Measurements from ENCODE around the gene TPP1. TPM values are rescaled to one million over a fixed set of nuclear protein-coding genes. Genes with fewer than 3 reads are reported as not detected.

The TPP1 gene
- total RNA-seq, 1 experiment from 2014 or later: 71.5 TPM

GRCh38 chr11:6566704-6567370 lies 52.4 kb downstream of the TPP1 start:
- TF ChIP-seq CTCF (IDR thresholded peaks at IDR 0.05; ENCODE audit: unreplicated experiment): no peak
- Mint-ChIP-seq H3K36me3 (ENCODE audit: insufficient read depth, unreplicated experiment) (peaks cover 21% of the 10 kb centered on the region), H3K4me3 (ENCODE audit: low read depth, unreplicated experiment) (no peak overlapping the region), H3K27me3 (ENCODE audit: unreplicated experiment) (no peaks in the 10 kb centered on the region), H3K4me1 (ENCODE audit: low read depth, unreplicated experiment) (no peaks in the 10 kb centered on the region), H3K9me3 (ENCODE audit: low read depth, unreplicated experiment) (no peaks in the 10 kb centered on the region), H3K27ac (ENCODE audit: unreplicated experiment) (no peak overlapping the region)
- CTCF ChIA-PET: no interaction called here
- BruUV-seq (replicated peaks): no TSS peak
- intact Hi-C loops (cut with micrococcal nuclease; ENCODE audit: unreplicated experiment): no loop called here
- DNase-seq: no peak

GRCh38 chr11:6565988-6566703 lies 53.1 kb downstream of the TPP1 start:
- intact Hi-C loops (cut with micrococcal nuclease; ENCODE audit: unreplicated experiment): no loop called here

GRCh38 chr11:6565325-6565724 lies 53.9 kb downstream of the TPP1 start:
- intact Hi-C loops (cut with micrococcal nuclease; ENCODE audit: unreplicated experiment): no loop called here
- Mint-ChIP-seq H3K27me3 (ENCODE audit: unreplicated experiment) (no peaks in the 10 kb centered on the region), H3K27ac (ENCODE audit: unreplicated experiment) (no peak overlapping the region), H3K9me3 (ENCODE audit: low read depth, unreplicated experiment) (no peaks in the 10 kb centered on the region), H3K36me3 (ENCODE audit: insufficient read depth, unreplicated experiment) (peaks cover 15% of the 10 kb centered on the region), H3K4me3 (ENCODE audit: low read depth, unreplicated experiment) (no peak overlapping the region), H3K4me1 (ENCODE audit: low read depth, unreplicated experiment) (no peaks in the 10 kb centered on the region)
- BruUV-seq (replicated peaks): no TSS peak
- DNase-seq: no peak
- CTCF ChIA-PET: no interaction called here
- no peak for TF ChIP-seq CTCF (IDR thresholded peaks at IDR 0.05; ENCODE audit: unreplicated experiment)

More at GRCh38 chr11:6565988-6566703, 53.1 kb downstream of the TPP1 start:
- no peak overlapping the region for H3K27ac Mint-ChIP-seq (ENCODE audit: unreplicated experiment)
- no peak for TF ChIP-seq CTCF (IDR thresholded peaks at IDR 0.05; ENCODE audit: unreplicated experiment)
- CTCF ChIA-PET: no interaction called here
- peaks cover 15% of the 10 kb centered on the region for H3K36me3 Mint-ChIP-seq (ENCODE audit: insufficient read depth, unreplicated experiment)
- DNase-seq: no peak
- no TSS peak for BruUV-seq (replicated peaks)
- no peaks in the 10 kb centered on the region for H3K9me3 Mint-ChIP-seq (ENCODE audit: low read depth, unreplicated experiment)
- H3K27me3 Mint-ChIP-seq (ENCODE audit: unreplicated experiment): no peaks in the 10 kb centered on the region
- H3K4me3 Mint-ChIP-seq (ENCODE audit: low read depth, unreplicated experiment): no peak overlapping the region
- H3K4me1 Mint-ChIP-seq (ENCODE audit: low read depth, unreplicated experiment): no peaks in the 10 kb centered on the region

- BruUV-seq (replicated peaks): no TSS peak
- H3K4me3 Mint-ChIP-seq (ENCODE audit: low read depth, unreplicated experiment): no peak overlapping the region
- TF ChIP-seq CTCF (IDR thresholded peaks at IDR 0.05; ENCODE audit: unreplicated experiment): no peak
- intact Hi-C loops (cut with micrococcal nuclease; ENCODE audit: unreplicated experiment): no loop called here
- DNase-seq: no peak
- no peaks in the 10 kb centered on the region for H3K9me3 Mint-ChIP-seq (ENCODE audit: low read depth, unreplicated experiment)
- no peak overlapping the region for H3K27ac Mint-ChIP-seq (ENCODE audit: unreplicated experiment)
- no peaks in the 10 kb centered on the region for H3K27me3 Mint-ChIP-seq (ENCODE audit: unreplicated experiment)
- H3K36me3 Mint-ChIP-seq (ENCODE audit: insufficient read depth, unreplicated experiment): peaks cover 13% of the 10 kb centered on the region
- CTCF ChIA-PET: interaction anchor here (0.6 kb wide), 1 partner anchor 187 kb away, joined by 4 read pairs; no protein-coding TSS in a partner anchor
- no peaks in the 10 kb centered on the region for H3K4me1 Mint-ChIP-seq (ENCODE audit: low read depth, unreplicated experiment)
Measured at GRCh38 chr11:6563667-6564066, 55.6 kb downstream of the TPP1 start.

All from Calu3 (cell line).